ENCODE data around the gene CDKN2A.

- no peak for TF ChIP-seq EZH2 (IDR thresholded peaks at IDR 0.05; ENCODE audit: borderline replicate concordance, insufficient read depth, low read depth, low read length, poor library complexity, severe bottlenecking)
- no peak for TF ChIP-seq CTCF (IDR thresholded peaks at IDR 0.05)
Observed at GRCh38 chr9:21919377-21920362, 74.5 kb downstream of the CDKN2A start.
